Caco-2 (cell line): ENCODE measurements around the gene RERE. TPM values are rescaled to one million over a fixed set of nuclear protein-coding genes. Genes with fewer than 3 reads are reported as not detected.

Experiments used
- BruUV-seq: library from RNA; stranded (reverse); fragments of 400-500 nt; replicated peaks from 2 replicates; lab custom pipeline; 2021; lab: Mats Ljungman, UMichigan
- CTCF ChIA-PET: fragments of 300-600 bp; sonication (Branson Sonifier 250); formaldehyde crosslinking; loops from one replicate; lab custom pipeline; 2022; ENCODE audit warnings: antibody characterized with exemption; lab: Charles Lee
- POLR2A ChIA-PET: fragments of 300-600 bp; sonication (Branson Sonifier 250); formaldehyde crosslinking; loops from one replicate; lab custom pipeline; 2022; ENCODE audit warnings: antibody characterized with exemption; lab: Charles Lee
- DNase-seq, 2 experiments: peaks; one replicate each; pipeline versions ENCODE4 v3.0.0 to v3.0.0-alpha.2; 2020 to 2022
- H3K27me3 ChIP-seq: replicated peaks from 2 replicates; pipeline ENCODE4 v1.6.0; 2011; ENCODE audit warnings: low read length; ENCODE audit not compliant: control insufficient read depth, insufficient read depth
- H3K36me3 ChIP-seq: 2 replicates; pipeline ENCODE4 v1.5.1; 2011; ENCODE audit warnings: low read length; ENCODE audit not compliant: control insufficient read depth, insufficient read depth
- H3K4me1 ChIP-seq: fragments of 250-450 bp; sonication (Bioruptor Pico); 2 replicates; pipeline ENCODE4 v1.5.1; 2020; ENCODE audit warnings: mild to moderate bottlenecking
- H3K4me3 ChIP-seq: 2 replicates; pipeline ENCODE4 v1.5.1; 2011; ENCODE audit warnings: low read depth, mild to moderate bottlenecking, control low read depth, low read length
- H3K9me3 ChIP-seq: fragments of 250-450 bp; sonication (Bioruptor Pico); 2 replicates; pipeline ENCODE4 v1.5.1; 2020; ENCODE audit warnings: mild to moderate bottlenecking, moderate library complexity
- H3K27ac Mint-ChIP-seq: one replicate; pipeline ENCODE4 v1.8.0; 2022; ENCODE audit warnings: mixed read lengths; ENCODE audit not compliant: unreplicated experiment
- H3K27me3 Mint-ChIP-seq: one replicate; pipeline ENCODE4 v1.8.0; 2022; ENCODE audit warnings: mixed read lengths; ENCODE audit not compliant: insufficient read depth, unreplicated experiment
- H3K36me3 Mint-ChIP-seq: one replicate; pipeline ENCODE4 v1.8.0; 2022; ENCODE audit warnings: mild to moderate bottlenecking, mixed read lengths; ENCODE audit not compliant: insufficient read depth, unreplicated experiment
- H3K4me1 Mint-ChIP-seq: one replicate; pipeline ENCODE4 v1.8.0; 2022; ENCODE audit warnings: low read depth, mixed read lengths; ENCODE audit not compliant: unreplicated experiment
- H3K4me3 Mint-ChIP-seq: one replicate; pipeline ENCODE4 v1.8.0; 2022; ENCODE audit warnings: mild to moderate bottlenecking, moderate library complexity, mixed read lengths; ENCODE audit not compliant: unreplicated experiment
- H3K9me3 Mint-ChIP-seq: one replicate; pipeline ENCODE4 v1.8.0; 2022; ENCODE audit warnings: mixed read lengths; ENCODE audit not compliant: unreplicated experiment
- intact Hi-C: fragments of 100-400 bp; cut with micrococcal nuclease; formaldehyde crosslinking; loops from one replicate; pipeline ENCODE4 v1.10.0; 2022; ENCODE audit not compliant: unreplicated experiment
- total RNA-seq: library from RNA; stranded (reverse); gene quantifications from 2 replicates; pipeline ENCODE4 v1.2.3, GENCODE V29; 2022
- TF ChIP-seq, protein P1 (sequence below), 2 experiments: fragments of 200-600 bp in 1 of 2; IDR thresholded peaks; 1 replicate in 1 of 2; 2 replicates in 1 of 2; pipeline versions ENCODE4 v1.5.1 to v1.8.0; 2011 to 2022; ENCODE audit warnings: antibody characterized with exemption in 1 of 2, control low read depth in 1 of 2, inconsistent platforms in 1 of 2, low read depth in 1 of 2, low read length in 1 of 2, mild to moderate bottlenecking in 1 of 2, moderate library complexity in 1 of 2; ENCODE audit not compliant: insufficient read depth in 1 of 2, severe bottlenecking in 1 of 2, unreplicated experiment in 1 of 2

Gene RERE
- total RNA-seq, 1 experiment from 2014 or later, result 85.2 TPM

DNA sequence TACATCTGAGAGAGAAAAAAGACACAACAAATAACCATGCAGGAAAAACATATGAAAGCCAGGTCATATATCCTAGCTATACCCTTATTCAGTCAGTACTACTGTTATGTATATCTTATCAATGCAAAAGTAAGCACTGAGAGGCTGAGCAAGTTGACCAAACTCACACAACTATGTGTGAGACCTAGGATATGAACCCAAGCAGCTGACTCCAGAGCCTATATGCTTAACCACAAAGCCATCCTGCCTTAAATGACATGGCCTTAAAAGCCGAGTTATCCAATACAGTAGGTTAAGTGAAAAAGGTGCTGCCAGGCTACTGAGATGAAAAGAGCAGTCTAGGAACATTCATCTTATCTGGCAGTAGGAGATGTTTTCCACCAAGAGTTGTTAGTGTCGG is 151.6 kb downstream of the RERE start:
- H3K36me3 ChIP-seq, result no peaks in the 10 kb centered on the region
- H3K27me3 ChIP-seq, result no peaks in the 10 kb centered on the region
- Mint-ChIP-seq H3K9me3 (no peaks in the 10 kb centered on the region), H3K36me3 (peaks cover 15% of the 10 kb centered on the region), H3K4me1 (peaks cover 9% of the 10 kb centered on the region), H3K27ac (no peak overlapping the region), H3K27me3 (no peaks in the 10 kb centered on the region), H3K4me3 (no peak overlapping the region)
- intact Hi-C loops, result no loop called here
- H3K4me3 ChIP-seq, result no peak overlapping the region
- no peaks in the 10 kb centered on the region for H3K9me3 ChIP-seq
- DNase-seq, result no peak
- POLR2A ChIA-PET, result no interaction called here
- peaks cover 35% of the 10 kb centered on the region for H3K4me1 ChIP-seq
- BruUV-seq, result no TSS peak
- CTCF ChIA-PET, result no interaction called here
- TF ChIP-seq, protein P1, sequence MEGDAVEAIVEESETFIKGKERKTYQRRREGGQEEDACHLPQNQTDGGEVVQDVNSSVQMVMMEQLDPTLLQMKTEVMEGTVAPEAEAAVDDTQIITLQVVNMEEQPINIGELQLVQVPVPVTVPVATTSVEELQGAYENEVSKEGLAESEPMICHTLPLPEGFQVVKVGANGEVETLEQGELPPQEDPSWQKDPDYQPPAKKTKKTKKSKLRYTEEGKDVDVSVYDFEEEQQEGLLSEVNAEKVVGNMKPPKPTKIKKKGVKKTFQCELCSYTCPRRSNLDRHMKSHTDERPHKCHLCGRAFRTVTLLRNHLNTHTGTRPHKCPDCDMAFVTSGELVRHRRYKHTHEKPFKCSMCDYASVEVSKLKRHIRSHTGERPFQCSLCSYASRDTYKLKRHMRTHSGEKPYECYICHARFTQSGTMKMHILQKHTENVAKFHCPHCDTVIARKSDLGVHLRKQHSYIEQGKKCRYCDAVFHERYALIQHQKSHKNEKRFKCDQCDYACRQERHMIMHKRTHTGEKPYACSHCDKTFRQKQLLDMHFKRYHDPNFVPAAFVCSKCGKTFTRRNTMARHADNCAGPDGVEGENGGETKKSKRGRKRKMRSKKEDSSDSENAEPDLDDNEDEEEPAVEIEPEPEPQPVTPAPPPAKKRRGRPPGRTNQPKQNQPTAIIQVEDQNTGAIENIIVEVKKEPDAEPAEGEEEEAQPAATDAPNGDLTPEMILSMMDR (IDR thresholded peaks at IDR 0.05; ENCODE audit: insufficient read depth in 1 of 2, low read depth in 1 of 2, low read length in 1 of 2, severe bottlenecking in 1 of 2, unreplicated experiment in 1 of 2), result no peak

DNA sequence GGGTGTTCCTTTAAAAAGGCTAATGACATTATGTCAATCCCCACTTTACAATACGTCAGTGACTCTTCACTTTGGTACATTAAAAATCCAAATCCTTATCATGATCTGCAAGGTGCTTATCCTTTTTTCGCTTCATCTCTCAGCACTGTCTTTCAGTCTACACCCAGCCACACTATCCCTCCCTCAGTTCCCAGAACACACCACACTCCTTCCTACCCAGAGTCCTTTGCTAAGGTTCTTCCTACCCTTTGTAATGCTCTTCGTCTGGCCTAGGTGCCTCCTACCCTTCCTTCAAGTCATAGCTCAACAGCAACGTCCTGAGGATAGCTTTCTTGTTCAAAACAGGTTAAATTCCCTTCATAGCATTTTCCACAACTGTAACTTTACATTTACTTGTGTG is 152.6 kb downstream of the RERE start:
- Mint-ChIP-seq H3K27ac (no peak overlapping the region), H3K4me3 (no peak overlapping the region), H3K27me3 (no peaks in the 10 kb centered on the region), H3K36me3 (peaks cover 7% of the 10 kb centered on the region), H3K9me3 (no peaks in the 10 kb centered on the region), H3K4me1 (no peaks in the 10 kb centered on the region)
- no TSS peak for BruUV-seq
- no peak for DNase-seq
- no peak overlapping the region for H3K4me3 ChIP-seq
- TF ChIP-seq, protein P1 (IDR thresholded peaks at IDR 0.05; ENCODE audit: insufficient read depth in 1 of 2, low read depth in 1 of 2, low read length in 1 of 2, severe bottlenecking in 1 of 2, unreplicated experiment in 1 of 2), result no peak
- intact Hi-C loops, result no loop called here
- H3K36me3 ChIP-seq, result no peaks in the 10 kb centered on the region
- H3K4me1 ChIP-seq, result peaks cover 26% of the 10 kb centered on the region
- POLR2A ChIA-PET, result no interaction called here
- CTCF ChIA-PET, result interaction anchor here (1.0 kb wide), 1 partner anchor 37 kb away, joined by 3 read pairs; no protein-coding TSS in a partner anchor
- no peaks in the 10 kb centered on the region for H3K27me3 ChIP-seq
- H3K9me3 ChIP-seq, result no peaks in the 10 kb centered on the region

GRCh38 chr1:8663915-8664329 is 153.5 kb downstream of the RERE start:
- intact Hi-C loops, result no loop called here
- POLR2A ChIA-PET, result no interaction called here
- peaks cover 23% of the 10 kb centered on the region for H3K4me1 ChIP-seq

More at GRCh38 chr1:8663915-8664329, 153.5 kb downstream of the RERE start:
- Mint-ChIP-seq H3K27ac (no peak overlapping the region), H3K4me3 (no peak overlapping the region), H3K4me1 (no peaks in the 10 kb centered on the region), H3K27me3 (no peaks in the 10 kb centered on the region), H3K9me3 (no peaks in the 10 kb centered on the region), H3K36me3 (peaks cover 6% of the 10 kb centered on the region)
- no peak for DNase-seq
- Histone ChIP-seq H3K4me3 (no peak overlapping the region), H3K27me3 (no peaks in the 10 kb centered on the region), H3K36me3 (no peaks in the 10 kb centered on the region), H3K9me3 (no peaks in the 10 kb centered on the region)
- TF ChIP-seq, protein P1 (IDR thresholded peaks at IDR 0.05; ENCODE audit: insufficient read depth in 1 of 2, low read depth in 1 of 2, low read length in 1 of 2, severe bottlenecking in 1 of 2, unreplicated experiment in 1 of 2), result no peak
- BruUV-seq, result no TSS peak
- CTCF ChIA-PET, result no interaction called here
